Retinal pigment epithelial cell (primary cell): ENCODE data around the gene TOP2A.

ENCODE experiments used
- DNase-seq: peaks from one replicate; pipeline ENCODE4 v3.0.0-alpha.2; 2010; ENCODE audit warnings: low read depth
- H3K4me3 ChIP-seq: 2 replicates; pipeline ENCODE4 v1.5.1; 2011; ENCODE audit warnings: mild to moderate bottlenecking, low read length, control low read depth, moderate library complexity
- CTCF ChIP-seq: conservative IDR thresholded peaks from 2 replicates; pipeline ENCODE4 v1.5.1; 2011; ENCODE audit warnings: low read depth, low read length, control low read depth, inconsistent platforms

Gene TOP2A

GRCh38 chr17:40417609-40418427 is at the start of gene TOP2A:
TOP2A (minus strand) TSS chr17:40417896; CDS start chr17:40417791, 105 bp downstream.
- DNase-seq: peak; percentile 98
- H3K4me3 ChIP-seq: peak within 1 kb of the TSS; percentile 93
- no peak for TF ChIP-seq CTCF

GRCh38 chr17:40467281-40467867 is 49.7 kb upstream of the TOP2A start:
- H3K4me3 ChIP-seq: no peak overlapping the region
- no peak for TF ChIP-seq CTCF
- DNase-seq: no peak

GRCh38 chr17:40466298-40466971 is 48.7 kb upstream of the TOP2A start:
- DNase-seq: no peak
- no peak for TF ChIP-seq CTCF
- H3K4me3 ChIP-seq: no peak overlapping the region

GRCh38 chr17:40464392-40464855 is 46.7 kb upstream of the TOP2A start:
- no peak for TF ChIP-seq CTCF
- no peak for DNase-seq
- no peak overlapping the region for H3K4me3 ChIP-seq

GRCh38 chr17:40463122-40463550 is 45.4 kb upstream of the TOP2A start:
- no peak for DNase-seq
- TF ChIP-seq CTCF: no peak
- H3K4me3 ChIP-seq: no peak overlapping the region

- no peak for DNase-seq
- TF ChIP-seq CTCF: no peak
- H3K4me3 ChIP-seq: no peak overlapping the region
These were observed 44.8 kb upstream of the TOP2A start for GRCh38 chr17:40462343-40463121.
